Memory B cell (primary cell): ENCODE results near the gene EFCAB8.
"Not testable (repeated sequence)": the region's sequence is repeated elsewhere in the genome, so short reads cannot be mapped to it uniquely, and the experiment has no call there.

Experiments used
- ATAC-seq: fragments of 150-1000 bp; cut with Tn5 transposase; 2 replicates; pipeline ENCODE4 v1.10.0; 2021; ENCODE audit warnings: low read depth, mild to moderate bottlenecking, moderate library complexity
- DNase-seq, 2 donors: peaks; one replicate each; pipeline ENCODE4 v3.0.0; 2022; ENCODE audit warnings: low spot score in 2 of 2
- H3K27ac Mint-ChIP-seq: one replicate; pipeline ENCODE4 v1.8.0; 2022; ENCODE audit warnings: mild to moderate bottlenecking, moderate library complexity, mixed read lengths
- H3K27me3 Mint-ChIP-seq: one replicate; pipeline ENCODE4 v1.8.0; 2022; ENCODE audit warnings: mixed read lengths
- H3K36me3 Mint-ChIP-seq: one replicate; pipeline ENCODE4 v1.8.0; 2022; ENCODE audit warnings: mild to moderate bottlenecking, mixed read lengths
- H3K4me1 Mint-ChIP-seq: one replicate; pipeline ENCODE4 v1.8.0; 2022; ENCODE audit warnings: mixed read lengths
- H3K4me3 Mint-ChIP-seq: one replicate; pipeline ENCODE4 v1.8.0; 2022; ENCODE audit warnings: mild to moderate bottlenecking, moderate library complexity, mixed read lengths
- H3K9me3 Mint-ChIP-seq: one replicate; pipeline ENCODE4 v1.8.0; 2022; ENCODE audit warnings: mixed read lengths

Gene EFCAB8

DNA sequence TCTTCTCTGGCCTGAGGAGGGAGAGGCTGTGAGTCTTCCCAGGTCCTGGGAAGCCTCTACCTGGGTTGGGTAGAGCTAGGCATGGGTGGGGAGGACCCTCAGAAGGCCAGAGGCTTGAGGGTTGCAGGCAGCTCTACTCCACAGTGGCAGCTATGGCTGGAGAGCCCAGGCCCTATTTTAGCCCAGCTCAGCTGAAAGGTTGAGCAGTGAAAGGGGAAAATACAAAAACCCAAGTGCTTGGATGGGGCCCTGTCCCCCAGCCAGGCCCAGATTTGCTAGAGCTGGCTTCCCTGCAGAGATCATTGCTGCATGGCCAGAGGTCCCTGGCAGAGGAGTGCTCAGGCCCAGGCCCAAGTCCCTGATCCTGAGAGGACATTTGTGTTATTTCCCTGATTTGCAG, 99.9 kb downstream of the EFCAB8 start:
- DNase-seq: no peak
- no peaks in the 10 kb centered on the region for H3K4me1 Mint-ChIP-seq
- no peak for ATAC-seq
- H3K4me3 Mint-ChIP-seq: no peak overlapping the region
- H3K27me3 Mint-ChIP-seq: peaks cover 4% of the 10 kb centered on the region
- no peak overlapping the region for H3K27ac Mint-ChIP-seq
- H3K9me3 Mint-ChIP-seq: peaks cover 25% of the 10 kb centered on the region
- peaks cover 17% of the 10 kb centered on the region for H3K36me3 Mint-ChIP-seq

DNA sequence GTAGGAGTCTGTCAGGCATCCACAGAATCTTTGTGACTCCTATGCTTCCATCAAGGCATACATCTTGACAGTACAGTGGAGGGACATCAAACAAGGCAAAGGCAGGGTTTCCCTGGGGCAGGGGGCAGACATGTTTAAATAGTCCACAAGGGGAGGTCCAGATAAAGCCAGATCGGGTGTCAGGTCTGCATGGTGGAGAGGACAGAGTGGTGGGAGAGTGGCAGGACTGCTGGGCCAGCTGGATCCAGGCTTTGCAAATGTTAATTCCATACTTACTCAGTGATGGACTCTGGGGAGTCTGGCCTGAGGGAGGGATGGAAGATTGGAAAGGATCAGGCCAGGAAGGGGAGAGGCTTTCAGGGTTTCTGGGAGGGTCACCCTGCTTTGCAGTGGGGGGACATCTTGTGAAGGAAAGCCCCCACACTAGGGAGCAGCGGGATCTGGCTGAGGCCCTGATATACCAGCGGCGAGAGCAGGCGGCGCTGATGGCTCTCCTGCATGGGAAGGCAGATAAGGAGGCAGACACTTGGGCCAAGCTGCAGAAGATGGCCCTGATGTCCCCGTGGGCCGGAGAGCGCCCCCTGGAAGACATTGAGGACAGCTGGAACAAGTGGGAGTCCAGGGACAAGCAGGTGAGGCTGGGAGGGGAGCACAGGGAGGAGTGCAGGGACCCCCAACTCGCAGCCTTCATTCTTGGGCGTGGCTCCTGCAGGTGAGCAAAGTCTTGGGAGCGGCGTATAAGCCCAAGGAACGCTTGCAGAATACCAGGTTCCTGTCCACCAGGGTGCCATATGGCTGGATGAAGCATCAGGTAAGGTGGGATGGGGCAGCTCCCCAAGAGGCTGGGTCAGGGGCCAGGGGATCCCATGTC, 100.9 kb downstream of the EFCAB8 start:
- no peak for DNase-seq
- H3K9me3 Mint-ChIP-seq: peaks cover 23% of the 10 kb centered on the region
- peaks cover 17% of the 10 kb centered on the region for H3K36me3 Mint-ChIP-seq
- H3K4me1 Mint-ChIP-seq: peaks cover 4% of the 10 kb centered on the region
- ATAC-seq: no peak
- no peak overlapping the region for H3K27ac Mint-ChIP-seq
- peaks cover 7% of the 10 kb centered on the region for H3K27me3 Mint-ChIP-seq
- no peak overlapping the region for H3K4me3 Mint-ChIP-seq

DNA sequence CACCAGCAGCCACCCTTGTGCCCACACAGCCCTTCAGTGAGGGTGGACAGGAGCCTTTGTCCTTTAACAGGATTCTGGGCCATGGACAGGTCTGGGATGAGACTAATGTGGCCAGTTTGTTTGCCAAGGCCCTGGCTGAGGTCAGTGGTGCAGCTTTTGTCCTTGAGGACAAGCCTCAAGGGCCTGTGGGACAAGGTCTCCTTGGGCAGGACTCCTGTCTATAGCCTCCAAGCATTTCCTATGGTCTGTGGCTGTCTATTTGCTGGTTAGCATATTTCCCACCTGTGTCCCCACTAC, 101.4 kb downstream of the EFCAB8 start:
- peaks cover 23% of the 10 kb centered on the region for H3K9me3 Mint-ChIP-seq
- ATAC-seq: no peak
- DNase-seq: no peak
- H3K27me3 Mint-ChIP-seq: peaks cover 7% of the 10 kb centered on the region
- peaks cover 17% of the 10 kb centered on the region for H3K36me3 Mint-ChIP-seq
- peaks cover 4% of the 10 kb centered on the region for H3K4me1 Mint-ChIP-seq
- H3K4me3 Mint-ChIP-seq: no peak overlapping the region
- no peak overlapping the region for H3K27ac Mint-ChIP-seq

DNA sequence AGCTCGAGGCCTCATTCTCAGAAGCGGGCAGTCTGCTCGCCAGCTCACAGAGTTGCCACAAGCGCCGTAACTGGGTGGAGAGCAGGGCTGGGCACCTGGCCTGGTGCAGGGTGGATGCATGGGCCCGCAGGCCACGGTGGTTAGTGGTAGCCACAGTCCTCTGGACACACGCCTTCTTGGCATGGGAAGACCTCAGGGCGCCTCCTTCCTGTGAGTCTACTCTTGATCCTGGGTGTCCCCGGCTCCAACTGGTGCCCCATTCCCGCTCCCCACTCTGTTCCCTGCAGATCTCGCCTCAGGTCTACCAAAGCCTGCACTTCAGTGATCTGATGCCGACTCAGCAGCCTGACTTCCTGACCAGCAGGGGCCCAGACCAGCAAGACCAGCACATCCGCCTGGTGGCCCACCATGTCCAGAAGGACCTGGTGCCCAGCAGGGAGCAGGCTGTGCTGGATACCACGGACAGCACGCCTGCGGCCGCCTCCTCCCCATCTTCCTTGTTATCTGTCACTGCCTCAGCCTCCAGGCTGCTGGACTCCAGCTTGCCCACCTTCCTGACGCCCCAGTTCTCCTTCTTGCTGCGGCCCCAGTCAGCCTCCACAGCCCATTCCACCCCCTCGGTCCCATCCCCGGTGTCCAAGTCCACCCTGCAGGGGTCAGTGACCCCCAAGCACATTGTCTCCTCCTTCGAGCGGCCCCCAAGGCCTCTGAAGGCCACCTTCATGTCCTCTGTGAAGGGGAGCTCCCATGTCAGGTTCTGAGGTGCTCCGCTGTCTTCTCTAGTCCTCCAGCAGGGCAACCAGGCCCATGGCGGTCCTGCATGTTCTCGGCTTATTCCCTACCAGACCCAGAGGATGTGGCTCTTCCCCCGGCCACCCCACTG, 102.4 kb downstream of the EFCAB8 start:
- peak in 1 of 2 donors; percentile 9 for DNase-seq
- H3K27me3 Mint-ChIP-seq: peaks cover 7% of the 10 kb centered on the region
- no peak for ATAC-seq
- peaks cover 18% of the 10 kb centered on the region for H3K9me3 Mint-ChIP-seq
- H3K4me3 Mint-ChIP-seq: no peak overlapping the region
- no peak overlapping the region for H3K27ac Mint-ChIP-seq
- peaks cover 17% of the 10 kb centered on the region for H3K36me3 Mint-ChIP-seq
- peaks cover 4% of the 10 kb centered on the region for H3K4me1 Mint-ChIP-seq

DNA sequence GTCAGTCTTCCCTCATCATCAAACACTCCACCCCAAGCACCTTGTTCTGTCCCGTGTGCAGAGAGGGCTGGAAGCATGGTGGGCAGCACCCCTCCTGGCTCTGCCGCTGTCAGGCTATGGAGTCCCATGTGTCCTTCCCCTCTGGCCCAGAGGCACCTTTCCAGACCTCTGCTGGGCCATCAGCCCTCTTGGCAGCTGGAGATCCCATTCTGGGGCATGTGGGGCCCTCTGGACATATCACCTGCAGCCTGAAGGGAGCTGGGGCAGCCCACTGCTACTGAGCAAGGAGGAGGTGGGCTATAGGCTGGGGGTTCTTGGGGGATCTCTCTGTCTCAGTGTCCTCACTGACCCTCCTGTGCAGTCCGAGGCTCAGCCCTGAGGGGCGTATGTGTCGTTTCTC, 103.3 kb downstream of the EFCAB8 start:
- ATAC-seq: no peak
- Mint-ChIP-seq H3K27me3 (peaks cover 7% of the 10 kb centered on the region), H3K9me3 (peaks cover 14% of the 10 kb centered on the region), H3K4me3 (no peak overlapping the region), H3K27ac (peak overlapping the region; percentile 24), H3K36me3 (peaks cover 14% of the 10 kb centered on the region), H3K4me1 (peaks cover 12% of the 10 kb centered on the region)
- no peak for DNase-seq

DNA sequence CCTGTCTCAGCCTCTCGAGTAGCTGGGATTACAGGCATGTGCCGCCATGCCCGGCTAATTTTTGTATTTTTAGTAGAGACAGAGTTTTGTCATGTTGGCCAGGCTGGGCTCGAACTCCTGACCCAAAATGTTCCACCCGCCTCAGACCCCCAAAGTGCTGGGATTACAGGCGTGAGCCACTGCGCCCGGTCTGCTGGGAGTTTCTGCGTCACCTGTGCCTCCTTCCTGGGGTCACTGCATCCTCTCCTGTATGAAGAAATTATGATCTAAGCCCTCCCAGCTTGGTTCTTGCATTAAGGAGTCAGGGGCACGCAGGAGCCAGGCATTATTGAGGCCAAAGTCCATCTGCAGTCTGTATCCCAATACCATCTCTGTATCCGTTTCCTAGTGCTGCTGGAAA, 103.9 kb downstream of the EFCAB8 start:
- not testable (repeated sequence) for ATAC-seq

DNA sequence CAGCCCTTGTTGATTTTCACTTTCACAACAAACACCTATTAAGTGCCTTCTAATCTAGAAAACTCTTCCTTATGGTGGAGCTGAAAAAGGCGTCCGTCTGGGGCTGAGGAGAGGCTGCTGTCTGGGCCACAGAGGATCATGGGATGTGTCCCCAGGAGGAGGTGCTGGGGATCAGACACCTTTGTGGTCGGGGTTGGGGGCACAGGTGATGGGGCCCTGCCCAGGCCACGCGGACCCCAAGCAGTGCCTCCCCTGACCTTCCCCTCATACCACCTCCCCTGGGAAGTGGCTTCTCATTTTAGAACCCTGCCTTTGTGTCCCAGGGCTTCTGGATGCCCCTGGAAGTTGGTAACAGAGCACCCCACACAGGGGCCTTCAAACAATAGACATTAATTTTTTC, 104.5 kb downstream of the EFCAB8 start:
- H3K36me3 Mint-ChIP-seq: peaks cover 6% of the 10 kb centered on the region
- H3K27me3 Mint-ChIP-seq: peaks cover 3% of the 10 kb centered on the region
- H3K27ac Mint-ChIP-seq: no peak overlapping the region
- H3K4me1 Mint-ChIP-seq: peaks cover 16% of the 10 kb centered on the region
- DNase-seq (peak in 1 of 2 donors; percentile 8), ATAC-seq (no peak)
- H3K9me3 Mint-ChIP-seq: peaks cover 6% of the 10 kb centered on the region
- H3K4me3 Mint-ChIP-seq: no peak overlapping the region

More for the DNA sequence above, 103.9 kb downstream of the EFCAB8 start:
- not testable (repeated sequence) for DNase-seq, H3K4me3 Mint-ChIP-seq, H3K27me3 Mint-ChIP-seq
- Mint-ChIP-seq H3K4me1 (peaks cover 16% of the 10 kb centered on the region), H3K27ac (peak overlapping the region; percentile 24), H3K9me3 (peaks cover 10% of the 10 kb centered on the region), H3K36me3 (peaks cover 10% of the 10 kb centered on the region)

DNA sequence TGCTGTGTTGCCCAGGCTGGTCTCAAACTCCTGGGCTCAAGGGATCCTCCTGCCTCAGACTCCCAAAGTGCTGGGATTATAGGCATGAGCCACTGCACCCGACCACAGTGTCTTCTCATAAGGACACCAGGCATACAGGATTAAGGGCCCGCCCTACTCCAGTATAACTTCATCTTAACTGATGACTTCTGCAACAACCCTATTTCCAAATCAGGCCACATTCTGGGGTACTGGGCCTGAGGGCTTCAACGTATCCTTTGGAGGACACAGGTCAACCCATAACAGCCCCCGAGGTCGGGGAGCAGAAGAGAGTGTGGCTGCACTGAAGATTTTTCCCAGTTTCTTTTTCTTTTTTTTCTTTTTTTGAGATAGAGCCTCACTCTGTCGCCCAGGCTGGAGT, 105.9 kb downstream of the EFCAB8 start:
- peaks cover 23% of the 10 kb centered on the region for H3K4me1 Mint-ChIP-seq
- no peak overlapping the region for H3K27ac Mint-ChIP-seq
- no peak overlapping the region for H3K4me3 Mint-ChIP-seq
- H3K27me3 Mint-ChIP-seq: peaks cover 3% of the 10 kb centered on the region
- no peak for ATAC-seq
- no peaks in the 10 kb centered on the region for H3K36me3 Mint-ChIP-seq
- DNase-seq: no peak
- no peaks in the 10 kb centered on the region for H3K9me3 Mint-ChIP-seq

DNA sequence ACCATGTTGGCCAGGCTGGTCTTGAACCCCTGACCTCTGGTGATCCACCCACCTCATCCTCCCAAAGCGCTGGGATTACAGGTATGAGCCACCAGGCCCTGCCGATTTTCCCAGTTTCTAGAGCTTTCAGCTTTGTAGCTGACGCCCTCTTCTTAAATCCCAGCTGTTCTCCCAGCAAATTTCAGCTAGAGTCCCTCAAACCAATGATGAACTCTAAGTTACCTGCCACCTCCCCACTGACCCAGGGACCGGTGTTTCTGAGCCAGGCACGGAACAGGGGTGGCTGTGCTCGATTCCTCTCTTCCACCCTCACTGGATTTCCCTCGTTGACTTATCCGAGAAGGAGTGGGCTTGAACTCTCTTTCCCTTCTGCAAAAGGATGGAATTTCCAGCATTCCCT, 106.4 kb downstream of the EFCAB8 start:
- H3K4me3 Mint-ChIP-seq: no peak overlapping the region
- no peaks in the 10 kb centered on the region for H3K9me3 Mint-ChIP-seq
- ATAC-seq: no peak
- peak in 1 of 2 donors; percentile 7 for DNase-seq
- no peaks in the 10 kb centered on the region for H3K36me3 Mint-ChIP-seq
- H3K27me3 Mint-ChIP-seq: peaks cover 3% of the 10 kb centered on the region
- H3K27ac Mint-ChIP-seq: peak overlapping the region; percentile 81
- H3K4me1 Mint-ChIP-seq: peaks cover 26% of the 10 kb centered on the region

DNA sequence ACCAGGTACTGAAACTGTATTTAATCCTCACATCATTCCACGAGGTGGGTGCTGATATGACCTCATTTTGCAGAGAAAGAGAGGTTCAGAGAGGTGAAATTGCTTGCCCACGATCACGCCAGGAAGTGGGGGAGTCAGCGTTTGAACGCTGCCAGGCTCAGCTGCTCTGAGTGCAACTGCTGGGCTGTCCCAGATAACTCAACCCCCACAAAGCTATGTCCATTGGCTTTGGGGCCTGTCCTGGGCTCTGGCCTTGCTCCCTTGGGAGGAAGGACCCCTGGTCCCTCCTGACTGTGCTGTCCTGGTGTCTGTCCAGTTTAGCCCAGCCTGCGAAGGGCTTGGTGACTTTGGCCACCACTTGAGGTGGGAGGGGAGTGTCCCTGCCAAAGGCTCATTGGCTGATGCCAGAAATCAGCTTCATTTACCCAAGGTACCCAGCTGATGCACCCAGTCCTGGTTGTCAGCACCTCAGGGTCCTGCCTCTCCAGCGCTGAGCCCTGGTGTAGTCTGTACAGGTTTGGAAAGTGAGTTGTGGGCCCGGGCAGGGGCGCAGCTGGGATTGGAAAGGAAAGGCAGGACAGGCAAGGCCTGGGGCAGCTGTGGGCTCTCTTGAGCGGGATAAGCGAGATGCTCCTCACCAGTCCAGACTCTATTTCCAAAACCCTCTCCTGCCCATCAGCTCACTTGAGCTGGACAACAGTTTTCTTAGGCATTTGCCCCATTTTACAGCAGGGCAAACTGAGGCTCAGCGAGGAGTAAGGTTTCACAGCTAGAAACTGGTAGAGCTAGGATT, 107.1 kb downstream of the EFCAB8 start:
- H3K27me3 Mint-ChIP-seq: peaks cover 3% of the 10 kb centered on the region
- ATAC-seq (no peak), DNase-seq (peak in 1 of 2 donors; percentile 10)
- H3K27ac Mint-ChIP-seq: peak overlapping the region; percentile 81
- H3K9me3 Mint-ChIP-seq: no peaks in the 10 kb centered on the region
- no peak overlapping the region for H3K4me3 Mint-ChIP-seq
- peaks cover 27% of the 10 kb centered on the region for H3K4me1 Mint-ChIP-seq
- H3K36me3 Mint-ChIP-seq: no peaks in the 10 kb centered on the region

DNA sequence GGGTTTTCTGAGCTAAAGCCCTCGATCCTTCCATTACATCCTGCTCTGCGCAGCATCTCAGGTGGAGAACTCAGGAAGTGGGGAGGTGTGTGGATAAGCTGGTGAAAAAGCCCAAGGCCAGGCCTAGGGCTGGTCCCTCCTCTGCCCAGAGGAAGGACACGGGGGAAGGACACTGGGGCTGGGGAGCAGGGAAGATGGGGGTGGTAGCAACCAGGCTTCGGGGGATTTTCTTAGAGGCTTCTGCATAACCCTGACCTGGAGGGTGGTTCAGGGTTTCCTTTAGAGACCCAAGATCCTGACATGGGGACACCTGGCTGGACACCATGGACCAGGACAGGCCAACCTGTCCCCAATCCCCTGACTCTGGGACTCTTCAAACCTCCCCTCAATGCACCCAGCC, 107.7 kb downstream of the EFCAB8 start:
- H3K9me3 Mint-ChIP-seq: no peaks in the 10 kb centered on the region
- H3K36me3 Mint-ChIP-seq: no peaks in the 10 kb centered on the region
- no peak for DNase-seq
- peak overlapping the region; percentile 93 for H3K27ac Mint-ChIP-seq
- H3K4me3 Mint-ChIP-seq: no peak overlapping the region
- no peak for ATAC-seq
- peaks cover 27% of the 10 kb centered on the region for H3K4me1 Mint-ChIP-seq
- H3K27me3 Mint-ChIP-seq: peaks cover 3% of the 10 kb centered on the region

DNA sequence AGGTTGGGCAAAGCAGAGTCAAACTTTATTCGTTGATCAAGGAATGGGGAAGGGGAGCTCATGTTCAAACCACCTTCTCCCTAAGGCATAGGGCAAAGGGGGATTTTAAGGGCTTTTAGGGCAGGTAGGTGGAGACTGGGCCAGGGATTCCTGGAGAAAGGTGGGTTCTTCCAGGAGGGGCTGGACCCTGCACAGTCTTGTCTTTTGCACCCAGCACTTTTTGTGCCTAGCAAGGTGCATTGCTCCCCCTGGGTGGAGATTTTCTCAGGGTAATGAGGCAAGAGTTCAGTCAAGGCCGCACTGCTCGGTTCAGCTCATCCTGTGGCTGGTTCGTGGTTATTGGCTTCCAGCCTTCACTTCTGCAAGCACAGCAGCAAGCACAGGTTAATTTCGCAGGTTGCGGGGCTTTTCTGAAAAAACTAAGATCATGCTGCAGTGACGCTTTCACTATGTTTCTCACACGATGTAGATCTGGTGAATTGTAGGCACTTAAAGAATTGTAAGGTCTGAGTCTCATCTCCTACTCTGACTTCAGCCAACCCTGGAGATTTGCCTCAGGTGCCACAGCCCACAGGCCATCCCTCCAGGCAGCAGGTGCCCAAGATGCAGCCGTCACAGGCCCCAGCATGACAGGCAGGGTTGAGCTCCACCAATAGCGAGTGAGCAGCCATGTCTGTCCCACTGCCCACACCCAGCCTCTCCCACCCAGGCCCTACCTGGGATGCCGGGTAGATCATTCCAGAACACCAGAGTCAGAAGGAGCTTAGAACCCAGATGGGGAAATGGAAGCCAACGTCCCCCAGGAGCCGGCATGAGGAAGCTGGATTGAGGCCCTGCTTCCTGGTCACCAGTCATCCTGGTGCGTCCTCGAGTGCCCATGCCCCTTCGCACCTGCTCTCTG, 108.4 kb downstream of the EFCAB8 start:
- peak overlapping the region; percentile 93 for H3K27ac Mint-ChIP-seq
- H3K4me3 Mint-ChIP-seq: peak overlapping the region; percentile 6
- peaks cover 3% of the 10 kb centered on the region for H3K27me3 Mint-ChIP-seq
- H3K36me3 Mint-ChIP-seq: no peaks in the 10 kb centered on the region
- peak; percentile 72 for ATAC-seq
- H3K4me1 Mint-ChIP-seq: peaks cover 27% of the 10 kb centered on the region
- H3K9me3 Mint-ChIP-seq: no peaks in the 10 kb centered on the region
- DNase-seq: peak; percentile 24 to 58

DNA sequence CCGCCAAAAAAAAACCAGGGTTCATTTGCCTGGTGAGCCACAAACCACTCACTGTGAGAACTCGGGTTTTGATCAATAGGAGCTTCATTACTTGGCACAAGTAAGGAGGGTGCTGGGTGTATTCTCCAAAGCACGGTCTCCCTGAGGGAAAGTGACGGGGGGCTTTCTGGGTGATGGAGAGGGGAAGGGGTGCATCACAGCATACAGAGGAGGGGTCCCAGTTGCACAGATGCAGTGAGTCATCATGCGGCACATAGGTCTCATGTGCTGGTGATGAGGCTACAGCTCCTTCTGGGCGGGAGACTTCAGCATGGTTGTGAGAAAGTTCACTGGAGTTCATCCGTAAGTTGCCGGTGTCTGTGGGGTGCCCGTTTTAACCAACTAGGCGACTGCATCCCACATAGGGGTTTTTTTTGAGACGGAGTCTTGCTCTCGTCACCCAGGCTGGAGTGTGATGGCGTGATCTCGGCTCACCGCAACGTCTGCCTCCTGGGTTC, 109.3 kb downstream of the EFCAB8 start:
- peaks cover 29% of the 10 kb centered on the region for H3K4me1 Mint-ChIP-seq
- ATAC-seq: no peak
- H3K27me3 Mint-ChIP-seq: peaks cover 3% of the 10 kb centered on the region
- H3K4me3 Mint-ChIP-seq: no peak overlapping the region
- no peaks in the 10 kb centered on the region for H3K36me3 Mint-ChIP-seq
- peak in 1 of 2 donors; percentile 9 for DNase-seq
- H3K9me3 Mint-ChIP-seq: no peaks in the 10 kb centered on the region
- peak overlapping the region; percentile 93 for H3K27ac Mint-ChIP-seq
